ENCODE results near the gene NFKB2. TPM values are rescaled to one million over a fixed set of nuclear protein-coding genes. Genes with fewer than 3 reads are reported as not detected.

NFKB2 gene
- total and polyA plus RNA-seq, 2 experiments from 2014 or later, result 5.7 to 21.5 TPM

GRCh38 chr10:102423372-102423968 lies 28.0 kb downstream of the NFKB2 start:
- no peaks in the 10 kb centered on the region for H3K9me3 ChIP-seq (ENCODE audit: low read depth)
- WGBS, 2 experiments (ENCODE audit: low coverage in 1 of 2, low lambda C conversion rate in 2 of 2, missing lambda C conversion rate in 2 of 2), result 77 to 81% methylated on average over 13 of the region's 13 CpGs
- peak overlapping the region; percentile 22; the same call in 1 of the 2 replicates for H3K9ac ChIP-seq
- H3K9me2 ChIP-seq (ENCODE audit: insufficient read depth), result no peaks in the 10 kb centered on the region
- no peaks in the 10 kb centered on the region for H3K36me3 ChIP-seq (ENCODE audit: low read depth)
- no peak for TF ChIP-seq EZH2 (IDR thresholded peaks at IDR 0.05; ENCODE audit: insufficient read depth, poor library complexity, severe bottlenecking)
- TF ChIP-seq EZH2phosphoT487 (IDR thresholded peaks at IDR 0.05; ENCODE audit: insufficient read depth, low read depth), result no peak
- no peak overlapping the region for H3K4me3 ChIP-seq
- H3F3A ChIP-seq (ENCODE audit: insufficient read depth), result peaks cover 19% of the 10 kb centered on the region
- H3K4me1 ChIP-seq (ENCODE audit: insufficient read depth), result peaks cover 26% of the 10 kb centered on the region
- in situ Hi-C loops (cut with MboI), result no loop called here
- H3K27me3 ChIP-seq (replicated peaks; ENCODE audit: insufficient read depth), result no peaks in the 10 kb centered on the region
- H3K27ac ChIP-seq, result no peak overlapping the region
- no peak overlapping the region for H2AFZ ChIP-seq
- no peak for DNase-seq
- no peaks in the 10 kb centered on the region for H4K20me1 ChIP-seq (ENCODE audit: insufficient read depth)
- H3K4me2 ChIP-seq (ENCODE audit: unreplicated experiment), result no peak overlapping the region
- H3K79me2 ChIP-seq (ENCODE audit: insufficient read depth), result peaks cover 6% of the 10 kb centered on the region; the same call in 1 of the 2 replicates

- WGBS, 2 experiments (ENCODE audit: low coverage in 1 of 2, low lambda C conversion rate in 2 of 2, missing lambda C conversion rate in 2 of 2), result 82 to 88% methylated on average over 9 of the region's 9 CpGs
- Histone ChIP-seq H2AFZ (no peak overlapping the region), H3K9me3 (ENCODE audit: low read depth) (no peaks in the 10 kb centered on the region), H4K20me1 (ENCODE audit: insufficient read depth) (no peaks in the 10 kb centered on the region), H3K9ac (no peak overlapping the region), H3K36me3 (ENCODE audit: low read depth) (no peaks in the 10 kb centered on the region), H3K79me2 (ENCODE audit: insufficient read depth) (peaks cover 6% of the 10 kb centered on the region; the same call in 1 of the 2 replicates), H3F3A (ENCODE audit: insufficient read depth) (peaks cover 19% of the 10 kb centered on the region), H3K27me3 (replicated peaks; ENCODE audit: insufficient read depth) (no peaks in the 10 kb centered on the region), H3K9me2 (ENCODE audit: insufficient read depth) (no peaks in the 10 kb centered on the region), H3K4me1 (ENCODE audit: insufficient read depth) (peaks cover 25% of the 10 kb centered on the region), H3K4me2 (ENCODE audit: unreplicated experiment) (no peak overlapping the region), H3K27ac (no peak overlapping the region), H3K4me3 (no peak overlapping the region)
- DNase-seq, result no peak
- TF ChIP-seq EZH2 (IDR thresholded peaks at IDR 0.05; ENCODE audit: insufficient read depth, poor library complexity, severe bottlenecking) (no peak), EZH2phosphoT487 (IDR thresholded peaks at IDR 0.05; ENCODE audit: insufficient read depth, low read depth) (no peak)
- in situ Hi-C loops (cut with MboI), result no loop called here
Measured at GRCh38 chr10:102424145-102424544, 28.6 kb downstream of the NFKB2 start.

GRCh38 chr10:102424916-102425315 lies 29.4 kb downstream of the NFKB2 start:
- 80 to 83% methylated on average over 6 of the region's 6 CpGs for WGBS, 2 experiments (ENCODE audit: low coverage in 1 of 2, low lambda C conversion rate in 2 of 2, missing lambda C conversion rate in 2 of 2)
- no peaks in the 10 kb centered on the region for H3K9me3 ChIP-seq (ENCODE audit: low read depth)
- no peak overlapping the region for H3K4me3 ChIP-seq
- no peaks in the 10 kb centered on the region for H3K36me3 ChIP-seq (ENCODE audit: low read depth)
- no peak for DNase-seq
- H3K79me2 ChIP-seq (ENCODE audit: insufficient read depth), result peaks cover 6% of the 10 kb centered on the region; the same call in 1 of the 2 replicates
- no peak for TF ChIP-seq EZH2phosphoT487 (IDR thresholded peaks at IDR 0.05; ENCODE audit: insufficient read depth, low read depth)
- no peak for TF ChIP-seq EZH2 (IDR thresholded peaks at IDR 0.05; ENCODE audit: insufficient read depth, poor library complexity, severe bottlenecking)
- no peak overlapping the region for H3K9ac ChIP-seq
- peaks cover 18% of the 10 kb centered on the region for H3F3A ChIP-seq (ENCODE audit: insufficient read depth)
- H3K9me2 ChIP-seq (ENCODE audit: insufficient read depth), result no peaks in the 10 kb centered on the region
- H3K27ac ChIP-seq, result no peak overlapping the region
- in situ Hi-C loops (cut with MboI), result no loop called here
- H3K27me3 ChIP-seq (replicated peaks; ENCODE audit: insufficient read depth), result no peaks in the 10 kb centered on the region
- H2AFZ ChIP-seq, result no peak overlapping the region
- H3K4me1 ChIP-seq (ENCODE audit: insufficient read depth), result peaks cover 19% of the 10 kb centered on the region
- H4K20me1 ChIP-seq (ENCODE audit: insufficient read depth), result no peaks in the 10 kb centered on the region
- H3K4me2 ChIP-seq (ENCODE audit: unreplicated experiment), result no peak overlapping the region

GRCh38 chr10:102425444-102425843 lies 29.9 kb downstream of the NFKB2 start:
- no peak overlapping the region for H3K4me3 ChIP-seq
- peaks cover 10% of the 10 kb centered on the region; the same call in 1 of the 2 replicates for H3K79me2 ChIP-seq (ENCODE audit: insufficient read depth)
- 83 to 100% methylated on average over 1 of the region's 1 CpG for WGBS, 2 experiments (ENCODE audit: low coverage in 1 of 2, low lambda C conversion rate in 2 of 2, missing lambda C conversion rate in 2 of 2)
- no peak overlapping the region for H3K9ac ChIP-seq
- TF ChIP-seq EZH2 (IDR thresholded peaks at IDR 0.05; ENCODE audit: insufficient read depth, poor library complexity, severe bottlenecking), result no peak
- no peak for TF ChIP-seq EZH2phosphoT487 (IDR thresholded peaks at IDR 0.05; ENCODE audit: insufficient read depth, low read depth)
- H3K4me2 ChIP-seq (ENCODE audit: unreplicated experiment), result no peak overlapping the region
- H3F3A ChIP-seq (ENCODE audit: insufficient read depth), result peaks cover 13% of the 10 kb centered on the region; the same call in 1 of the 2 replicates
- H4K20me1 ChIP-seq (ENCODE audit: insufficient read depth), result no peaks in the 10 kb centered on the region
- H3K9me3 ChIP-seq (ENCODE audit: low read depth), result no peaks in the 10 kb centered on the region
- in situ Hi-C loops (cut with MboI), result no loop called here
- H3K27me3 ChIP-seq (replicated peaks; ENCODE audit: insufficient read depth), result no peaks in the 10 kb centered on the region
- no peaks in the 10 kb centered on the region for H3K9me2 ChIP-seq (ENCODE audit: insufficient read depth)
- DNase-seq, result no peak
- no peaks in the 10 kb centered on the region for H3K36me3 ChIP-seq (ENCODE audit: low read depth)
- no peak overlapping the region for H3K27ac ChIP-seq
- no peak overlapping the region for H2AFZ ChIP-seq
- H3K4me1 ChIP-seq (ENCODE audit: insufficient read depth), result peaks cover 17% of the 10 kb centered on the region; the same call in 1 of the 2 replicates
